Tibial nerve (tissue), 4 donors: ENCODE results near the gene CARD10. TPM values are rescaled to one million over a fixed set of nuclear protein-coding genes. Genes with fewer than 3 reads are reported as not detected.
"Not testable (repeated sequence)": the region's sequence is repeated elsewhere in the genome, so short reads cannot be mapped to it uniquely, and the experiment has no call there.

ENCODE experiments used
- DNase-seq, 2 donors: peaks; one replicate each; pipeline ENCODE4 v3.0.0-alpha.2; 2019; ENCODE audit warnings: low spot score in 2 of 2
- H3K27ac ChIP-seq, 4 donors: fragments of 200-600 bp; sonication (generic) in 3 of 4; one replicate each; pipeline ENCODE4 v1.5.1; 2017 to 2019; ENCODE audit warnings: mild to moderate bottlenecking in 1 of 4
- H3K27me3 ChIP-seq, 2 donors: fragments of 200-600 bp; sonication (generic) in 1 of 2; one replicate each; pipeline versions ENCODE4 v1.5.1 to v1.6.0; 2017 to 2019
- H3K36me3 ChIP-seq, 3 donors: fragments of 200-600 bp; sonication (generic); one replicate each; pipeline ENCODE4 v1.5.1; 2018 to 2019
- H3K4me1 ChIP-seq, 4 donors: fragments of 200-600 bp; sonication (generic) in 3 of 4; one replicate each; pipeline ENCODE4 v1.5.1; 2017 to 2019
- H3K4me3 ChIP-seq, 4 donors: fragments of 200-600 bp; sonication (generic) in 3 of 4; one replicate each; pipeline ENCODE4 v1.5.1; 2017 to 2019; ENCODE audit warnings: mild to moderate bottlenecking in 1 of 4, moderate library complexity in 1 of 4
- H3K9me3 ChIP-seq, 4 donors: fragments of 200-600 bp; sonication (generic) in 3 of 4; one replicate each; pipeline ENCODE4 v1.5.1; 2017 to 2019
- EP300 ChIP-seq, 2 donors: sonication (generic); formaldehyde crosslinking; IDR thresholded peaks; one replicate each; pipeline ENCODE4 v1.6.1; 2017; ENCODE audit warnings: antibody characterized with exemption in 2 of 2, mild to moderate bottlenecking in 1 of 2
- POLR2A ChIP-seq, 2 donors: fragments of 450-650 bp; IDR thresholded peaks; one replicate each; pipeline ENCODE4 v1.6.1; 2017; ENCODE audit warnings: antibody characterized with exemption in 2 of 2, mild to moderate bottlenecking in 2 of 2, moderate library complexity in 2 of 2
- WGBS, 2 donors: methylation state at CpG; one replicate each; pipeline ENCODE4 v1.1.5; 2018; 5-methylcytosine and 5-hydroxymethylcytosine counted together
- total RNA-seq, 4 donors: library from RNA; depleted of rRNA; stranded (reverse); fragments of >200 nt; gene quantifications; one replicate each; pipeline ENCODE4 v1.1.0, GENCODE V29; 2016
- TF ChIP-seq, protein P1 (sequence below), 5 experiments: fragments of 200-600 bp in 3 of 5; fragments of 450-650 bp in 2 of 5; sonication (generic) in 3 of 5; IDR thresholded peaks; one replicate each; pipeline ENCODE4 v1.5.1; 2016 to 2019; ENCODE audit warnings: antibody characterized with exemption in 5 of 5, mild to moderate bottlenecking in 3 of 5, moderate library complexity in 2 of 5

CARD10 gene
- total RNA-seq, 4 donors from 2014 or later: 12.5 to 21.6 (median 17.0) TPM

- no peaks in the 10 kb centered on the region for H3K9me3 ChIP-seq
- WGBS, 2 donors: 3 to 5% methylated on average over 20 to 27 of the region's 28 CpGs
- H3K27me3 ChIP-seq: no peaks in the 10 kb centered on the region
- H3K4me1 ChIP-seq: peaks cover 0 to 64% (median 49%) of the 10 kb centered on the region in 4 donors
- peak overlapping the region in 1 of 4 donors; percentile 26 for H3K4me3 ChIP-seq
- DNase-seq: peak; percentile 84 to 85
- no peaks in the 10 kb centered on the region for H3K36me3 ChIP-seq
- TF ChIP-seq EP300 (IDR thresholded peaks at IDR 0.05) (peak; percentile 57 to 58), POLR2A (IDR thresholded peaks at IDR 0.05) (peak in 1 of 2 donors; percentile 44)
- TF ChIP-seq, protein P1, sequence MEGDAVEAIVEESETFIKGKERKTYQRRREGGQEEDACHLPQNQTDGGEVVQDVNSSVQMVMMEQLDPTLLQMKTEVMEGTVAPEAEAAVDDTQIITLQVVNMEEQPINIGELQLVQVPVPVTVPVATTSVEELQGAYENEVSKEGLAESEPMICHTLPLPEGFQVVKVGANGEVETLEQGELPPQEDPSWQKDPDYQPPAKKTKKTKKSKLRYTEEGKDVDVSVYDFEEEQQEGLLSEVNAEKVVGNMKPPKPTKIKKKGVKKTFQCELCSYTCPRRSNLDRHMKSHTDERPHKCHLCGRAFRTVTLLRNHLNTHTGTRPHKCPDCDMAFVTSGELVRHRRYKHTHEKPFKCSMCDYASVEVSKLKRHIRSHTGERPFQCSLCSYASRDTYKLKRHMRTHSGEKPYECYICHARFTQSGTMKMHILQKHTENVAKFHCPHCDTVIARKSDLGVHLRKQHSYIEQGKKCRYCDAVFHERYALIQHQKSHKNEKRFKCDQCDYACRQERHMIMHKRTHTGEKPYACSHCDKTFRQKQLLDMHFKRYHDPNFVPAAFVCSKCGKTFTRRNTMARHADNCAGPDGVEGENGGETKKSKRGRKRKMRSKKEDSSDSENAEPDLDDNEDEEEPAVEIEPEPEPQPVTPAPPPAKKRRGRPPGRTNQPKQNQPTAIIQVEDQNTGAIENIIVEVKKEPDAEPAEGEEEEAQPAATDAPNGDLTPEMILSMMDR (IDR thresholded peaks at IDR 0.05): no peak
- H3K27ac ChIP-seq: peak overlapping the region; percentile 85 to 95 (median 90)
Observed at GRCh38 chr22:37545703-37546436, 26.7 kb upstream of the CARD10 start.

- 45 to 55% methylated on average over 11 of the region's 11 CpGs for WGBS, 2 donors
- DNase-seq: peak in 1 of 2 donors; percentile 71
- Histone ChIP-seq H3K27ac (peak overlapping the region; percentile 85 to 95 (median 90)), H3K27me3 (no peaks in the 10 kb centered on the region), H3K9me3 (no peaks in the 10 kb centered on the region), H3K36me3 (no peaks in the 10 kb centered on the region), H3K4me1 (peaks cover 0 to 62% (median 47%) of the 10 kb centered on the region in 4 donors), H3K4me3 (peak overlapping the region in 1 of 4 donors; percentile 26)
- TF ChIP-seq, protein P1 (IDR thresholded peaks at IDR 0.05): peak; percentile 56 to 77 (median 68)
- TF ChIP-seq EP300 (IDR thresholded peaks at IDR 0.05) (no peak), POLR2A (IDR thresholded peaks at IDR 0.05) (no peak)
Observed at GRCh38 chr22:37544955-37545702, 25.9 kb upstream of the CARD10 start.

- H3K9me3 ChIP-seq: no peaks in the 10 kb centered on the region
- H3K27me3 ChIP-seq: no peaks in the 10 kb centered on the region
- 93 to 94% methylated on average over 7 of the region's 7 CpGs for WGBS, 2 donors
Observed at GRCh38 chr22:37542959-37543358, 23.7 kb upstream of the CARD10 start.

DNA sequence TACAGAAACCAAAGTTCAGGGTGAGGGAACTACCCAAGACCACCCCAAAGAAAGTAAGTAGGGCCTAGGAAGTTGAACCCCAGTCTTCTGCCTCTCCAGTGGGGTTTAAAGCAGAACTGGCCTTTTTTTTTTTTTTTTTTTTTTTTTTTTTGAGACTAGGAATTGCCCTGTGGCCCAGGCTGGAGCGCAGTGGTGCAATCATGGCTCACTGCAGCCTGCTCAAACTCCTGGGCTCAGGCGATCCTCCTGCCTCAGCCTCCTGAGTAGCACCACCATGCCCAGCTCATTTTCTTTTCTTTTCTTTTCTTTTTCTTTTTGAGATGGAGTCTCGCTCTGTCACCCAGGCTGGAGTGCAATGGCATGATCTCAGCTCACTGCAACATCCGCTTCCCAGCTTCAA, 23.2 kb upstream of the CARD10 start:
- not testable (repeated sequence) for H3K27me3 ChIP-seq, H3K36me3 ChIP-seq, H3K4me3 ChIP-seq, DNase-seq, H3K9me3 ChIP-seq
- peaks cover 0 to 49% (median 38%) of the 10 kb centered on the region in 4 donors for H3K4me1 ChIP-seq
- 95 to 97% methylated on average over 4 of the region's 4 CpGs for whole genome bisulfite sequencing, 2 donors
- H3K27ac ChIP-seq: peak overlapping the region in 1 of 4 donors; percentile 34

More at GRCh38 chr22:37542959-37543358, 23.7 kb upstream of the CARD10 start:
- no peak overlapping the region for H3K27ac ChIP-seq
- no peak for DNase-seq
- H3K4me1 ChIP-seq: peaks cover 0 to 54% (median 43%) of the 10 kb centered on the region in 4 donors
- no peak overlapping the region for H3K4me3 ChIP-seq
- H3K36me3 ChIP-seq: no peaks in the 10 kb centered on the region
- TF ChIP-seq, protein P1 (IDR thresholded peaks at IDR 0.05): no peak
- TF ChIP-seq POLR2A (IDR thresholded peaks at IDR 0.05) (no peak), EP300 (IDR thresholded peaks at IDR 0.05) (no peak)

DNA sequence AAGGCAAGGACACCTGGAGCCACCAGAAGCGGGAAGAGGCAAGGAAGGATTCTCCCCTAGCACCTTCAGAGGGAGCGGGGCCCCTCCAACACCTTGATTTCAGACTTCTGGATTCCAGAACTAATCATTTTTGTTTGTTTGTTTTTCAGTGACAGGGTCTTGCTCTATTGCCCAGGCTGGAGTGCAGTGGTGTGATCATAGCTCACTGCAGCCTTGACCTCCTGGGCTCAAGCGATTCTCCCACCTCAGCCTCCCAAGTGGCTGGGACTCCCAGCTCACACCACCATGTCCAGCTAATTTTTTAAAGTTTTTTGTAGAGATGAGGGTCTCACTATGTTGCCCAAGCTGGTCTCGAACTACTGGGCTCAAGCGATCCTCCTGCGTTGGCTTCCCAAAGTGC, 20.6 kb upstream of the CARD10 start:
- not testable (repeated sequence) for H3K36me3 ChIP-seq, H3K4me3 ChIP-seq, H3K27me3 ChIP-seq, H3K27ac ChIP-seq, H3K9me3 ChIP-seq, DNase-seq
- peaks cover 0 to 26% (median 13%) of the 10 kb centered on the region in 4 donors for H3K4me1 ChIP-seq
- WGBS, 2 donors: 91 to 95% methylated on average over 6 of the region's 6 CpGs
